HT1080 (cell line): ENCODE results near the gene PRM1. TPM values are rescaled to one million over a fixed set of nuclear protein-coding genes. Genes with fewer than 3 reads are reported as not detected.
A peak's percentile ranks its signal among the peaks of the same experiment; 100 is the strongest.

Experiments used
- DNase-seq: peaks from one replicate; pipeline ENCODE4 v3.0.0-alpha.2; 2015; ENCODE audit warnings: low read depth
- polyA plus RNA-seq, 2 experiments: library from polyadenylated mRNA; depleted of rRNA; stranded (reverse); fragments of >200 nt; gene quantifications; 2 replicates each; pipeline ENCODE4 v1.2.3, GENCODE V29; 2015
- total RNA-seq: library from RNA; depleted of rRNA; stranded (reverse); fragments of >200 nt; shearing (Covaris generic); gene quantifications from 2 replicates; pipeline ENCODE4 v1.2.3, GENCODE V29; 2014; rRNA removed

Gene PRM1
- total RNA-seq: not detected in 2 replicates
- not detected in 2 replicates for polyA plus RNA-seq (2015; cell fraction: cytosol; rRNA removed)
- not detected in 2 replicates for polyA plus RNA-seq (2015; cell fraction: nucleus; rRNA removed)

- DNase-seq: no peak
Observed at GRCh38 chr16:11280616-11281522, at the start of gene PRM1. Gene PRM1 (minus strand): TSS chr16:11281330. CDS start chr16:11281238, 92 bp downstream.

GRCh38 chr16:11330526-11331237 is 49.6 kb upstream of the PRM1 start:
- DNase-seq: no peak

- no peak for DNase-seq
Observed at GRCh38 chr16:11329891-11330290, 48.8 kb upstream of the PRM1 start.

- peak; percentile 27 for DNase-seq
Observed at GRCh38 chr16:11329071-11329491, 48.0 kb upstream of the PRM1 start.

- DNase-seq: peak; percentile 92
Observed at GRCh38 chr16:11328172-11329070, 47.3 kb upstream of the PRM1 start.

DNA sequence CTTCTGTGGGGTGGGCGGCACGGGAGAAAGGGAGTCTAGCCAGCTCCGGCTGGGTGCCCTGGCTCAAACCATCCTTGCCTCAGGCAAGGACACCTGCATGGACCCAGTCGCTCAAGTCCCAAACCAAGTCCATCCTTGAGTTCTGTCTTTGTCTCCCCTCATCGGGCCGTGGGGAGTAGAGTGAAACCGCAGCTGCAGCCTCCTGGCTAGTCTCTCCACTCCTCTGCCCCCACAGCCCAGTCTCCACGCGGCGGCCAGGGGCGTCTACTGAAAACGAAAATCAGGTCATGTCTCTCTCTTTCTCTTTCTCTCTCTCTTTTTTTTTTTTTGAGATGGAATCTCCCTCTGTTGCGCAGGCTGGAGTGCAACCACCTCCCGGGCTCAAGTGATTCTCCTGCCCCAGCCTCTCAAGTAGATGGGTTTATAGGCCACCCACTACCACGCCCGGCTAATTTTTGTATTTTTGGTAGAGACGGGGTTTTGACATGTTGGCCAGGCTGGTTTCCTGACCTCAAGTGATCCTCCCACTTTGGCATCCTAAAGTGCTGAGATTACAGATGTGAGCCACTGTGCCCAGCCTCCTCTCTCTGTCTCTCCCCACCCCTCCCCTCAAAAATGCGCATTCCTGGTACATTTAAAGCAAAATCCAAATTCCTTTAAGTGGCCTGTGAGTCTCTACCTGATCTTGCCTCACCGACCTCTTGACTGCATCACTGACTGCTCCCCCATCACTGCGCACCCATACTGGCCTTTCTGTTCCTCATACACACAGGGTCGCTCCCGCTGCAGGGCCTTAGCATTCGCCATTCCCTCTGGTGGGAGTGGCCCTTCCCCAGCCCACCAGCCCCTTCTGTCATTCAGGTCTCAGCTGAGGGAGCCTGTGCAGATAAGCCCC is 46.4 kb upstream of the PRM1 start:
- no peak for DNase-seq

DNA sequence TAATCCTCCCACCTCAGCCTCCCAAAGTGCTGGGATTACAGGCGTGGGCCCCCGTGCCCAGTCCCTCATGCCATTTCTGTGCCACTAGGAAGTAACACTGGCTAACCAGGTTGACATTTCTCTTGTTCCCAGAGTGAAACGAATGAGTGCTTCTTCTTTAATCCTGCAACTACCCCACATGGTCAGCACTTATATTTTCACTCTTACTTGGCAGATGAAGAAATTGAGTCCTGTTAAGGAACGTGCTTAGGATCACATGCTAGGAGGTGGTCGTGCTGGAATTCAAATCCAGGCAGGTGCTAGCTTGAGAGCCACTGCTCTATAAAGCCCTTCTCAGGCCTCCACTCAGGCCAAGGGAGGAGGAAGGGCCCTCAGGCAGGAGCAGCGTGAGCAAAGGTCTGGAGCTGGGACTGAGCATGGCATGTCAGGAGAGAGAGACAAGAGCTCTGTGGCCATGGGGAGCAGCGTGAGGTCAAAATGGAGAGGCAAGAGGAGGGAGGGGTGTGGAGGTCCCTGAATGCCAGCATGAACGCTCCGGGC is 45.7 kb upstream of the PRM1 start:
- no peak for DNase-seq

DNA sequence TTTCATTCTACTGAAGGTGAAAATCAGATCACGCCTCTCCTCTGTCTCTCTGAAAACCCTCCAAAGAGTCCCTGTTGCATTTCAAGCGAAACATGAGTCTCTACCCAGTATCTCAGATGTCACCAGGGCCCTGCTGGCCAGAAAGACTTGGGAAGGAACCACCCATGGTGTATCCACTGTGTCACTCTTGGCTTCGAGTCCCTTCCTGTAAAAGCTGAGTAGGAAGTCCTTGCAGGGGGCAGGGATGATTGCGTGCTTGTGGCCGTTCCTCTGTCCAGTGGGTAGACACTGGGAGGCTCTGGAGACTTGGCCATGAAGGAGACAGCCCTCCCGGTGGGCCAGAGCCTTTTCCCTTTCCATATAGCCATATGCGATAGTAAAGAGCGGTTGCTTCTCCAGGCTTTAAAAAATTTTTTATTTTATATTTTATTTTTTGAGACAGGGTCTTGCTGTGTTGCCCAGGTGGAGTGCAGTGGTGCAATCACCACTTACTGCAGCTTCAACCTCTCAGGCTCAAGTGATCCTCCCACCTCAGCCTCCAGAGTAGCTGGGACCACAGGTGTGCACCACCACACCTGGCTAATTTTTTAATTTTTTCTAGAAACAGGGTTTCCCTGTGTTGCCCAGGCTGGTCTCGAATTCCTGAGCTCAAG is 45.1 kb upstream of the PRM1 start:
- no peak for DNase-seq

DNA sequence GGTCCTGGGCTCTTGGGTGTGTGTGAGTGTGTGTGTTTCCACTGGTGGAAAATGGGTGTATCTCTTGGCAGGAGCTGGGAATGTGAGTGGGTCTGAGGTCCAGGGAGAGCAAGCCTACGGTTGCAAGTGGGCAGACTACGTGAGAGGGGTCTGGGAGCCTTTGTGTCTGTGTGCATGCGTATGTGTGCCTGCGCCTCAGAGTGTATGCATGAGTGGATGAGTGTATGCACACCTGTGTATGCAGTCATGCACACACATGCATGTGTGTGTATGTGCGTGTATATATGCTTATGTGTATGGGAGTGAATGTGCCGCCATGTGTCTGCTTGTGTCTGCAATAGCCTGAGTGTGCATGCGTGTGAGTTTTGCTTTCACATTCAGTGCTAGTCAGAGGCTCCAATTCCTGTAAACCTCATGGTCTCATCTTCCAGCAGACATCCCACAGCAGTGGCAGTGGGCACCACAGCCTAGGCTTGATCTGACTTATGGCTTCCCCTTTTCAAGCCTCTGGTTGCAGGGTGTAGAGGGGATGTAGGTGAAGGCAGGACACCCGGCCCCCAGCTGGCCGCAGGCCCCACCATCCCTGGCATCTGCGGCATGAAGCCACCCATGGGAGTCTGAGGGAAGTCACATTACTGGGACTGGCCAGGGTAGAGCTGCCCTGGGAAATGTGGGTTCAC is 44.4 kb upstream of the PRM1 start:
- DNase-seq: no peak

DNA sequence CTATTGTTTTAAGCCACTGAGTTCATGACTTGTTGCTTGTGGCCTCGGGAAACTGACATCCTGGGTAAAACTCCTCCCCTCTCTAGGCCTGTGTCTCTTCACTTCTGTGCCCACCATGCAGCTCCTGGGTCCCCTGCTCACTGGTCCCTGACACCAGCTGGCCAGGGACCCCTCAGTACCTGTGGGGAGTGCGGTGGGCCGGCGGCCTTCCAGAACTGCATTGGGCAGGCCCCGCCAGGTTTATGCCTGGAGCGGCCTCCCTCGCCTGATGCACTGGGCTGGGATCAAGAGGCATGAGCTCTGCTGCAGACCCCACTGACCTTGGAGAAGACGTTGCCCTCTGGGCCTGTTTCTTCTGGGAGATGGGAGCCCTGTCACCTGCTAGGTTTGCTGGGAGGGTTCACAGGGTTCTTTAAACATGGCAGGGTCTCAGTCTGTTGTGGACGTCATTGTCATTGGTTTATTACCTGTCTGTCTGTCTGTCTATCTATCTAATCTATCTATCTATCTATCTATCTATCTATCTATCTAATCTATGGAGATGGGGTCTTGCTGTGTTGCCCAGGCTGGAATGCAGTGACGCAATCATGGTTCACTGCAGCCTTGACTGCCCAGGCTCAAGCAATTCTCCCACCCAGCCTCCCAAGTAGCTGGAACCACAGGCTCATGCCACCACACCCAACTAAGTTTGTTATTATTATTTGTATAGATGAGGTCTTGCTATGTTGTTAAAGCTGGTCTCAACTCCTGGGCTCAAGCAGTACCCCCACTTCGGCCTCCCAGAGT is 42.6 kb upstream of the PRM1 start:
- DNase-seq: no peak

GRCh38 chr16:11322823-11323222 is 41.7 kb upstream of the PRM1 start:
- no peak for DNase-seq

GRCh38 chr16:11321662-11322061 is 40.5 kb upstream of the PRM1 start:
- no peak for DNase-seq

DNA sequence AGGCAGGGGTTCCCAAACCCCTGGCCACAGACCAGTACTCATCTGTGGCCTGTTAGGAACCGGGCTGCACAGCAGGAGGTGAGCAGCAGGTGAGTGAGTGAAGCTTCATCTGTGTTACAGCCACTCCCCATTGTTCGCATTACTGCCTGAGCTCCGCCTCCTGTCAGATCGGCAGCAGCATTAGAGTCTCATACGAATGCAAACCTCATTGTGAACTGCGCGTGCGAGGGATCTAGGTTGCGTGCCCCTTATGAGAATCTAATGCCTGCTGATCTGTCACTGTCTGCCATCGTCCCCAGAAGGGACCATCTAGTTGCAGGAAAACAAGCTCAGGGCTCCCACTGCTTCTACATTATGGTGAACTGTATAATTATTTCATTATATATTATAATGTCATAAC is 39.0 kb upstream of the PRM1 start:
- no peak for DNase-seq

- DNase-seq: no peak
Observed at GRCh38 chr16:11319529-11320146, 38.5 kb upstream of the PRM1 start.

GRCh38 chr16:11318817-11319216 is 37.7 kb upstream of the PRM1 start:
- DNase-seq: no peak

DNA sequence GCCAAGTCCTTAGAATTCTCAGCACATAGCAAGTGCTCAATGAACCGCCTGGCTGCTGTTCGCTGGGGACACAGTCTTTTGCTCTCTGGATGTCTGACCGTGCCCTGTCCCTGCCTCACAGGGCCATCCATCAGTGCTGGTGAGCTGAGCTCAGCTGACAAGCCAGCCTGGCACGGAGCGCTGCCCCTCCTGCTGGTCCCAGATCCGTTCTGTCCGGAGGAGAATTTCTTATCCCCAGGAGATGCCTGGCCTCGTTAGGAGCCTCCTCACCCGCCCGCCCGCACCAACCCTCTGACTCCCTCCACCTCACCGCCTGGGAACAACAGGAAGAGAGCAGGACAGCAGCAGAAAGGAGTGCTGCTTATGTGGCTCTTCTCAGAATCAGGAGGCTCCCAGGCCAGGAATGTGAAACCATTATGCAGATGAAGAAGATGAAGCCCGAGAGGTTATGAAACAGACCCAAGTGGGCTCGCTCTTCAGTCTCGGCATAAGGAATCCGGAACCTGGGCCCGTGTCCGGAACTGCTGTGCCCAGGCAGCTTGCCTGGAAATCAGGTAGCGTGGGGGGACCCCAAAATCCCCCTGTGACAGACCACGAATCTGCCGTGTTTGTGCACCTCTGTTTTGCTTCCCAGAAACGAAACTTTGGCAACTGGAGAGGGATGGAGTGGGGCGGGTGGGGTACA is 35.3 kb upstream of the PRM1 start:
- DNase-seq: no peak

GRCh38 chr16:11315510-11315909 is 34.4 kb upstream of the PRM1 start:
- peak; percentile 88 for DNase-seq
